Esophagus muscularis mucosa (tissue), 4 donors: ENCODE results near the gene CBX6. TPM values are rescaled to one million over a fixed set of nuclear protein-coding genes. Genes with fewer than 3 reads are reported as not detected.
A peak's percentile ranks its signal among the peaks of the same experiment; 100 is the strongest.

Source experiments
- DNase-seq: peaks from one replicate; pipeline ENCODE4 v3.0.0-alpha.2; 2017; ENCODE audit errors: extremely low spot score
- H3K27ac ChIP-seq, 4 donors: fragments of 200-600 bp; sonication (generic); replicated peaks in 1 of 4; 1 replicate in 3 of 4; 2 replicates in 1 of 4; pipeline ENCODE4 v1.5.1; 2016 to 2019; ENCODE audit warnings: mild to moderate bottlenecking in 1 of 4
- H3K27me3 ChIP-seq, 4 donors: fragments of 200-600 bp; sonication (generic); one replicate each; pipeline versions ENCODE4 v1.5.1 to v1.6.0; 2016 to 2019
- H3K36me3 ChIP-seq, 4 donors: fragments of 200-600 bp; sonication (generic); one replicate each; pipeline ENCODE4 v1.5.1; 2016 to 2019
- H3K4me1 ChIP-seq, 4 donors: fragments of 200-600 bp; sonication (generic); one replicate each; pipeline ENCODE4 v1.5.1; 2016 to 2019
- H3K4me3 ChIP-seq, 4 donors: fragments of 200-600 bp; sonication (generic); 1 replicate in 2 of 4; 2 replicates in 2 of 4; pipeline ENCODE4 v1.5.1; 2016 to 2019; ENCODE audit warnings: mild to moderate bottlenecking in 4 of 4, moderate library complexity in 1 of 4
- H3K9me3 ChIP-seq, 4 donors: fragments of 200-600 bp; sonication (generic); 1 replicate in 3 of 4; 2 replicates in 1 of 4; pipeline ENCODE4 v1.5.1; 2016 to 2019
- EP300 ChIP-seq: sonication (generic); formaldehyde crosslinking; IDR thresholded peaks from one replicate; pipeline ENCODE4 v1.6.1; 2017; ENCODE audit warnings: antibody characterized with exemption
- POLR2A ChIP-seq: fragments of 450-650 bp; IDR thresholded peaks from one replicate; pipeline ENCODE4 v1.6.1; 2017; ENCODE audit warnings: antibody characterized with exemption, moderate library complexity, mild to moderate bottlenecking, low read depth
- POLR2AphosphoS5 ChIP-seq, 2 donors: sonication (generic); formaldehyde crosslinking; IDR thresholded peaks; one replicate each; pipeline ENCODE4 v1.6.1; 2017; ENCODE audit warnings: antibody characterized with exemption in 2 of 2
- WGBS: methylation state at CpG from one replicate; pipeline ENCODE4 v1.1.5; 2018; 5-methylcytosine and 5-hydroxymethylcytosine counted together
- intact Hi-C: fragments of 100-400 bp; cut with DNase I; formaldehyde crosslinking; loops from one replicate; pipeline ENCODE4 v1.15.1; 2023
- total RNA-seq, 4 donors: library from RNA; depleted of rRNA; stranded (reverse); fragments of >200 nt; gene quantifications; one replicate each; pipeline versions ENCODE4 v1.1.0 to v1.2.1, GENCODE V29; 2016
- TF ChIP-seq, protein P1 (sequence below), 3 experiments: fragments of 200-600 bp in 2 of 3; fragments of 450-650 bp in 1 of 3; sonication (generic) in 2 of 3; IDR thresholded peaks; one replicate each; pipeline ENCODE4 v1.5.1; 2017 to 2019; ENCODE audit warnings: antibody characterized with exemption in 3 of 3, mild to moderate bottlenecking in 2 of 3, moderate library complexity in 1 of 3

The CBX6 gene
- 100 to 1,000 TPM in 3 of 4 donors, 10 to 100 TPM in 1; 73.7 to 172 (median 129) TPM for total RNA-seq

DNA sequence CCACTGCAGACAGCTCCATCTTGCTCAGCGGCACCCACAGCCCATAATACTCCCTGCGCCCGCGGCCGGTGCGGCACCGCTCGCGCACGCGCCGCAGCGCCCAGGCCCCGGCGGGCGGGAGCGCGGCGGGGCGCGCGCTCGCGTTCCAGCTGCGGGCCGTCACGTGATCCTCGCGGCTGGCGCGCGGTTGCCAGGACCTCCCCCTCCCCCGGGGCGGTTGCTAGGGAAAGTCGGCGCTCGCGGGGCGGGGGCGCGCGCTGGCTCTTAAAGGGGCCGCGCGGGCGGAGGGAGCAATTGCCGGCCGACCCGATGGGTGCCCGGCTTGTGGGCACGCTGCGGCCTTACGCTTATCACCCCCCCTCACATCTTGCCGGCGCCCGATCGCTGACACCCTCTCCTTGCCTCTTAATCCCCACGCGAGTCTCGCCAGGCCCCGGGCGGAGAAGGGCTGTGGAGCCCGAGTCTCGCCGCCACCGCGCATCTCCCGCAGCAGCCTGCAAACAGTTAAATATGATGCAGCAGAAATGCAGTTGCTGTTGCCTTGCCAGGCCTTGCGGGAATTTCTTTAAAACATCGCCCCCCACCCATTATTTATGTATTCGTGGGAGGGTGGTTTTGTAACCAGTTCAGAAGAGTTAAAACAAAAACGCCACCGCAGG is at the start of gene CBX6:
CBX6 (minus strand) TSS at position 45 of the 659 bp plus-strand sequence; CDS start at position 19, 26 bp downstream.
- Histone ChIP-seq H3K4me3 (peak within 1 kb of the TSS; percentile 78 to 99 (median 91)), H3K27me3 (no peaks in the 10 kb centered on the region), H3K9me3 (no peaks in the 10 kb centered on the region), H3K36me3 (peaks cover 6 to 26% (median 20%) of the 10 kb centered on the region in 4 donors), H3K4me1 (peaks cover 42 to 55% (median 53%) of the 10 kb centered on the region in 4 donors), H3K27ac (peak within 1 kb of the TSS; percentile 94 to 99 (median 97))
- intact Hi-C loops, result no loop called here
- DNase-seq, result peak; percentile 97
- peak; percentile 83 for TF ChIP-seq POLR2AphosphoS5 (IDR thresholded peaks at IDR 0.05)
- TF ChIP-seq EP300, result no peak
- TF ChIP-seq, protein P1, sequence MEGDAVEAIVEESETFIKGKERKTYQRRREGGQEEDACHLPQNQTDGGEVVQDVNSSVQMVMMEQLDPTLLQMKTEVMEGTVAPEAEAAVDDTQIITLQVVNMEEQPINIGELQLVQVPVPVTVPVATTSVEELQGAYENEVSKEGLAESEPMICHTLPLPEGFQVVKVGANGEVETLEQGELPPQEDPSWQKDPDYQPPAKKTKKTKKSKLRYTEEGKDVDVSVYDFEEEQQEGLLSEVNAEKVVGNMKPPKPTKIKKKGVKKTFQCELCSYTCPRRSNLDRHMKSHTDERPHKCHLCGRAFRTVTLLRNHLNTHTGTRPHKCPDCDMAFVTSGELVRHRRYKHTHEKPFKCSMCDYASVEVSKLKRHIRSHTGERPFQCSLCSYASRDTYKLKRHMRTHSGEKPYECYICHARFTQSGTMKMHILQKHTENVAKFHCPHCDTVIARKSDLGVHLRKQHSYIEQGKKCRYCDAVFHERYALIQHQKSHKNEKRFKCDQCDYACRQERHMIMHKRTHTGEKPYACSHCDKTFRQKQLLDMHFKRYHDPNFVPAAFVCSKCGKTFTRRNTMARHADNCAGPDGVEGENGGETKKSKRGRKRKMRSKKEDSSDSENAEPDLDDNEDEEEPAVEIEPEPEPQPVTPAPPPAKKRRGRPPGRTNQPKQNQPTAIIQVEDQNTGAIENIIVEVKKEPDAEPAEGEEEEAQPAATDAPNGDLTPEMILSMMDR (IDR thresholded peaks at IDR 0.05), result no peak
- TF ChIP-seq POLR2A, result no peak
- WGBS, result 0% methylated on average over 13 of the region's 73 CpGs

DNA sequence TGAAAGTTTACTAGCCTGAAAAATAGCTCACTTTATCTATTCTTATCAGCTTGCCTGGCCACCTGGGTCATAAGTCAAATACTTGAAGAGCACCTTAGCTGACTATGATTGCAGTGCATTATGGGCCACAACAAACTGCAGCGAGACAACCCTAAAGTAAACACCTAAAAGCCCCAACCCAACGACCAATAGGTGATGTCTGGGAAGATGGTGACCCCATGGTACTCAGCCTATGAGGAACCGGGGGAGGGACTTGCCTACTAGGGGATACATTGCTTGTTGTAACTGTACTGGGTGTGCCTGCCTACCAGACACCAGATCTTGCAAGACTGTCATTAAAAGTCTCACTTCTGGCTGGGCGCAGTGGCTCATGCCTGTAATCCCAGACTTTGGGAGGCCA is 49.8 kb upstream of the CBX6 start:
- 69% methylated on average over 4 of the region's 4 CpGs for WGBS
- no peak overlapping the region for H3K27ac ChIP-seq
- H3K4me3 ChIP-seq, result no peak overlapping the region
- no peaks in the 10 kb centered on the region for H3K36me3 ChIP-seq
- intact Hi-C loops, result loop anchor here (5.0 to 10.0 kb wide), 2 partner anchors 35 to 63 kb away; partner anchors contain the start of gene APOBEC3B
- TF ChIP-seq EP300, result no peak
- no peak for TF ChIP-seq POLR2AphosphoS5 (IDR thresholded peaks at IDR 0.05)
- TF ChIP-seq POLR2A, result no peak
- TF ChIP-seq, protein P1 (IDR thresholded peaks at IDR 0.05), result no peak
- H3K4me1 ChIP-seq, result peaks cover 15 to 36% (median 33%) of the 10 kb centered on the region in 4 donors
- no peak for DNase-seq
- H3K27me3 ChIP-seq, result no peaks in the 10 kb centered on the region
- no peaks in the 10 kb centered on the region for H3K9me3 ChIP-seq

DNA sequence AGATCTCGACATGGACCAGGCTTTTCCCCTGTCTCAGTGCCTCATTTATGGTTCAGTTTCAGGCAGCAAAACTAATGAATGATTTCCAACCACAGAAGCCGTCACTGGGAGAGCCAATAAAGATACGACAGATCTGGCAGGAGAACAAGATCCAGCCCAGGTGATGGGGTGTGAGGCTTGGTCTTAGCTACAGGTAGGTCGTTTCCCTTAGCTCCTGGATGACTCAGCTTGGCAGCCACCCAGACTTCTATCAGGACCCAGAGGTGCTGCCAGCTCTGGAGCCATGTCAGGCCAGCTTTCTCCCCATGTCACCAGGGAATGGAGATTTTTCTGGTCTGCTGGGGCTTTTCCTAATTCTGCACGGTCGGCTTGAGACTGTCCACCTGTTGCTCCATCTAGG is 49.1 kb upstream of the CBX6 start:
- DNase-seq, result no peak
- 58% methylated on average over 6 of the region's 6 CpGs for WGBS
- H3K36me3 ChIP-seq, result no peaks in the 10 kb centered on the region
- no peak overlapping the region for H3K4me3 ChIP-seq
- TF ChIP-seq POLR2A (no peak), EP300 (no peak), POLR2AphosphoS5 (IDR thresholded peaks at IDR 0.05) (no peak)
- TF ChIP-seq, protein P1 (IDR thresholded peaks at IDR 0.05), result no peak
- H3K27me3 ChIP-seq, result no peaks in the 10 kb centered on the region
- no peaks in the 10 kb centered on the region for H3K9me3 ChIP-seq
- no peak overlapping the region for H3K27ac ChIP-seq
- intact Hi-C loops, result loop anchor here (5.0 to 10.0 kb wide), 2 partner anchors 34 to 64 kb away; partner anchors contain the start of gene APOBEC3B
- H3K4me1 ChIP-seq, result peaks cover 15 to 31% (median 30%) of the 10 kb centered on the region in 4 donors

DNA sequence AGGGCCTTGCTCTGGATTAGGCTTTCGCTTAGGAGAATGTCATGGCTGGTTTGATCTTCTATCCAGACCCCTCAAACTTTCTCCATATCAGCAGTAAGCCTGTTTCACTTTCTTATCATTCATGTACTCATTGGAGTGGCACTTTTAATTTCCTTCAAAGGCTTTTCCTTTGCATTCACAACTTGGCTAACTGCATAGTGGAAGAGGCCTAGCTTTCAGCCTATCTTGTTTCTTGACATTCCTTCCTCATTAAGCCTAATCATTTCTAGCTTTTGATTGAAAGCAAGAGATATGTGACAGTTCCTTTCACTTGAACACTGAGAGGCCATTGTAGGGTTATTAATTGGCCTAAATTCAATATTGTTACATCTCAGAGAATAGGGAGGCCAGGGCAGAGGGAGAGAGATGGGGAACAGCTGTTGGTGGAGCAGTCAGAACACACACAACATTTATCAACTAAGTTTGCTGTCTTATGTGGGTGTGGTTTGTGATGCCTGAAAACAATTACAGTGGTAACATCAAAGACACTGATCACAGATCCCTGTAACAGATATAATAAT is 47.7 kb upstream of the CBX6 start:
- DNase-seq, result no peak
- Histone ChIP-seq H3K27me3 (no peaks in the 10 kb centered on the region), H3K36me3 (no peaks in the 10 kb centered on the region), H3K4me3 (no peak overlapping the region), H3K9me3 (no peaks in the 10 kb centered on the region), H3K4me1 (peaks cover 13 to 17% (median 17%) of the 10 kb centered on the region in 4 donors), H3K27ac (no peak overlapping the region)
- intact Hi-C loops, result loop anchor here (5.0 to 10.0 kb wide), 2 partner anchors 32 to 65 kb away; partner anchors contain the start of gene APOBEC3B
- 97% methylated on average over 1 of the region's 1 CpG for WGBS
- no peak for TF ChIP-seq POLR2A
- no peak for TF ChIP-seq POLR2AphosphoS5 (IDR thresholded peaks at IDR 0.05)
- no peak for TF ChIP-seq EP300
- TF ChIP-seq, protein P1 (IDR thresholded peaks at IDR 0.05), result no peak
